ENCODE results near the gene NCF4.

Gene NCF4

GRCh38 chr22:36838119-36839030, 22.4 kb upstream of the NCF4 start:
- no peak for DNase-seq

GRCh38 chr22:36839356-36840073, 21.3 kb upstream of the NCF4 start:
- DNase-seq: no peak

GRCh38 chr22:36840106-36840505, 20.7 kb upstream of the NCF4 start:
- DNase-seq: no peak

- no peak for DNase-seq
Observed at GRCh38 chr22:36846271-36846670, 14.5 kb upstream of the NCF4 start.

- no peak for DNase-seq
Observed at GRCh38 chr22:36846949-36847348, 13.9 kb upstream of the NCF4 start.

- no peak for DNase-seq
Observed at GRCh38 chr22:36850056-36850455, 10.8 kb upstream of the NCF4 start.

GRCh38 chr22:36850682-36851081, 10.1 kb upstream of the NCF4 start:
- DNase-seq: no peak

- no peak for DNase-seq
Observed at GRCh38 chr22:36852056-36852973, 8.5 kb upstream of the NCF4 start.

- DNase-seq: peak; percentile 79 to 87
Observed at GRCh38 chr22:36853407-36854099, 7.3 kb upstream of the NCF4 start.

- no peak for DNase-seq
Observed at GRCh38 chr22:36855478-36855877, 5.3 kb upstream of the NCF4 start.

- peak; percentile 83 to 97 for DNase-seq
Observed at GRCh38 chr22:36856121-36856791, 4.5 kb upstream of the NCF4 start.

- DNase-seq: no peak
Observed at GRCh38 chr22:36856792-36857135, 4.0 kb upstream of the NCF4 start.

GRCh38 chr22:36858156-36858555, 2.6 kb upstream of the NCF4 start:
- DNase-seq: no peak

- DNase-seq: no peak
Observed at GRCh38 chr22:36858966-36859365, 1.8 kb upstream of the NCF4 start.

- DNase-seq: no peak
Observed at GRCh38 chr22:36860017-36860416, 789 bp upstream of the NCF4 start.

- no peak for DNase-seq
Observed at GRCh38 chr22:36860438-36860820, 377 bp upstream of the NCF4 start.

GRCh38 chr22:36862251-36863242, 1.7 kb downstream of the NCF4 start:
- DNase-seq: no peak

GRCh38 chr22:36863281-36863680, 2.5 kb downstream of the NCF4 start:
- no peak for DNase-seq

GRCh38 chr22:36863979-36864378, 3.2 kb downstream of the NCF4 start:
- no peak for DNase-seq

GRCh38 chr22:36864454-36865215, 3.8 kb downstream of the NCF4 start:
- DNase-seq: no peak

Measured in stimulated activated CD4-positive, alpha-beta T cell treated with anti-CD3 and anti-CD28 coated beads, Interleukin-4, amount 100 ng/mL, for 4 hours (primary cell).